A673 (cell line): ENCODE results near the gene TMEM88. TPM values are rescaled to one million over a fixed set of nuclear protein-coding genes. Genes with fewer than 3 reads are reported as not detected.

Experiments
- BruUV-seq: library from RNA; stranded (reverse); fragments of 400-500 nt; replicated peaks from 2 replicates; lab custom pipeline; 2021; lab: Mats Ljungman, UMichigan
- CTCF ChIA-PET: fragments of 300-600 bp; sonication (Branson Sonifier 250); formaldehyde crosslinking; loops from one replicate; lab custom pipeline; 2022; ENCODE audit warnings: antibody characterized with exemption; lab: Charles Lee
- POLR2A ChIA-PET: fragments of 300-600 bp; sonication (Branson Sonifier 250); formaldehyde crosslinking; loops from one replicate; lab custom pipeline; 2022; ENCODE audit warnings: antibody characterized with exemption; ENCODE audit not compliant: low non-redundant PET; lab: Charles Lee
- DNase-seq: peaks from one replicate; pipeline ENCODE4 v3.0.0-alpha.2; 2015; ENCODE audit warnings: low spot score
- H3K27ac ChIP-seq: fragments of 200-600 bp; sonication (generic); 2 replicates; pipeline ENCODE4 v1.5.1; 2016; ENCODE audit warnings: mixed run types, low read depth, mild to moderate bottlenecking, mixed read lengths, antibody characterized with exemption, low read length; ENCODE audit not compliant: poor library complexity, severe bottlenecking
- H3K27me3 ChIP-seq: fragments of 200-600 bp; sonication (generic); replicated peaks from 2 replicates; pipeline ENCODE4 v1.6.1; 2017; ENCODE audit warnings: mixed run types, low read depth, mild to moderate bottlenecking, mixed read lengths, antibody characterized with exemption, low read length; ENCODE audit not compliant: insufficient read depth, poor library complexity
- H3K36me3 ChIP-seq: fragments of 200-600 bp; sonication (generic); 2 replicates; pipeline ENCODE4 v1.6.1; 2016; ENCODE audit warnings: mixed run types, mild to moderate bottlenecking, mixed read lengths, antibody characterized with exemption, low read length; ENCODE audit not compliant: insufficient read depth, poor library complexity, severe bottlenecking
- H3K4me1 ChIP-seq: fragments of 200-600 bp; sonication (generic); 2 replicates; pipeline ENCODE4 v1.6.1; 2017; ENCODE audit warnings: mixed run types, mild to moderate bottlenecking, mixed read lengths, antibody characterized with exemption, low read length; ENCODE audit not compliant: insufficient read depth, poor library complexity, severe bottlenecking
- H3K4me3 ChIP-seq: fragments of 200-600 bp; sonication (generic); 2 replicates; pipeline ENCODE4 v1.5.1; 2016; ENCODE audit warnings: low read depth, mixed run types, mild to moderate bottlenecking, mixed read lengths, low read length; ENCODE audit not compliant: poor library complexity, severe bottlenecking
- H3K9me3 ChIP-seq: fragments of 200-600 bp; sonication (generic); 2 replicates; pipeline ENCODE4 v1.6.1; 2016; ENCODE audit warnings: mixed run types, low read depth, mild to moderate bottlenecking, mixed read lengths, antibody characterized with exemption, low read length; ENCODE audit not compliant: poor library complexity, severe bottlenecking
- EZH2 ChIP-seq: fragments of 200-600 bp; sonication (generic); IDR thresholded peaks from 2 replicates; pipeline ENCODE4 v1.6.1; 2017; ENCODE audit warnings: borderline replicate concordance, low read depth, mild to moderate bottlenecking, mixed read lengths, antibody characterized with exemption, low read length; ENCODE audit not compliant: poor library complexity, severe bottlenecking
- intact Hi-C: fragments of 100-400 bp; cut with micrococcal nuclease; formaldehyde crosslinking; loops from one replicate; pipeline ENCODE4 v1.10.0; 2022; ENCODE audit not compliant: unreplicated experiment
- total RNA-seq: library from RNA; stranded (reverse); gene quantifications from 2 replicates; pipeline ENCODE4 v1.2.3, GENCODE V29; 2021
- TF ChIP-seq, protein P1 (sequence below): fragments of 300-800, 200-600 bp; sonication (generic); conservative IDR thresholded peaks from 2 replicates; pipeline ENCODE4 v1.5.1; 2017; ENCODE audit warnings: low read depth, mild to moderate bottlenecking, antibody characterized with exemption, low read length, moderate library complexity, mixed read lengths

The TMEM88 gene
- total RNA-seq, 1 experiment from 2014 or later, result 1.7 TPM

DNA sequence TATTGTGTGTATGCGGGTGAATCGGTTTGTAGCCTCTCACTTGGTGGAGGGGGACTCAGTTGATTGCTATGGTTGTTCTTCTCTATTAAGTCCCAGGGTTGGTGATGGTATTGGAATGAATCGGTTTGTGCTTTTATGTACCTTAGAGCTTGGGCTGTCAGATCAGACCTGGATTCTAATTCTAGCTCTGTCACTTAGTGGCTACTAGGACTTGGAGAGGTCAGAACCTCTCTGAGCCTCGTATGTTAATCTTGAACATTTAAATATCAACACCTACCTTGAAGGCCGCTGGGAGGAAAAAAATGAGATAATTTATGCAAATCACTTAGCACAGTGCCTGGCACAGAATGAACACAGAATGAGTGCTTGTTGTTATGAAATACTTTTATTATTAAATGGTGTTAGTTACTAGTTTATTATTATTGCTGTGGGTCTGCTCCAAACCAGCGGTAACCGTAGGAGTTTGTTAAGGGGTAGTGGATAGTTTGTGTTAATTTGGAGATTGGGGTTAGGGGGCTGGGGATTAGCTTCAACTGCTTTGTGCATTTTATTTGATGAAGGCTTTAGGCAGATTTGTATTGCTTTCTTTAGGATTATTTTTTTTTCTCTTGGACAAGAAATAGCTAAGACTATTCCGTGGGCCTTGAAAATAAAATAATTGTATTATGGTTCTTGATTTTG, 17.3 kb upstream of the TMEM88 start:
- Histone ChIP-seq H3K27ac (peak overlapping the region; percentile 97), H3K4me3 (peak overlapping the region; percentile 75), H3K36me3 (peaks cover 2% of the 10 kb centered on the region), H3K9me3 (no peaks in the 10 kb centered on the region), H3K27me3 (no peaks in the 10 kb centered on the region), H3K4me1 (peaks cover 46% of the 10 kb centered on the region)
- no peak for DNase-seq
- ChIA-PET POLR2A (no interaction called here), CTCF (interaction anchor here (1.0 kb wide), 1 partner anchor 236 kb away, joined by 3 read pairs; no protein-coding TSS in a partner anchor)
- TF ChIP-seq, protein P1, sequence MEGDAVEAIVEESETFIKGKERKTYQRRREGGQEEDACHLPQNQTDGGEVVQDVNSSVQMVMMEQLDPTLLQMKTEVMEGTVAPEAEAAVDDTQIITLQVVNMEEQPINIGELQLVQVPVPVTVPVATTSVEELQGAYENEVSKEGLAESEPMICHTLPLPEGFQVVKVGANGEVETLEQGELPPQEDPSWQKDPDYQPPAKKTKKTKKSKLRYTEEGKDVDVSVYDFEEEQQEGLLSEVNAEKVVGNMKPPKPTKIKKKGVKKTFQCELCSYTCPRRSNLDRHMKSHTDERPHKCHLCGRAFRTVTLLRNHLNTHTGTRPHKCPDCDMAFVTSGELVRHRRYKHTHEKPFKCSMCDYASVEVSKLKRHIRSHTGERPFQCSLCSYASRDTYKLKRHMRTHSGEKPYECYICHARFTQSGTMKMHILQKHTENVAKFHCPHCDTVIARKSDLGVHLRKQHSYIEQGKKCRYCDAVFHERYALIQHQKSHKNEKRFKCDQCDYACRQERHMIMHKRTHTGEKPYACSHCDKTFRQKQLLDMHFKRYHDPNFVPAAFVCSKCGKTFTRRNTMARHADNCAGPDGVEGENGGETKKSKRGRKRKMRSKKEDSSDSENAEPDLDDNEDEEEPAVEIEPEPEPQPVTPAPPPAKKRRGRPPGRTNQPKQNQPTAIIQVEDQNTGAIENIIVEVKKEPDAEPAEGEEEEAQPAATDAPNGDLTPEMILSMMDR, result no peak
- TF ChIP-seq EZH2, result no peak
- BruUV-seq, result TSS peak; percentile 4
- intact Hi-C loops, result no loop called here

DNA sequence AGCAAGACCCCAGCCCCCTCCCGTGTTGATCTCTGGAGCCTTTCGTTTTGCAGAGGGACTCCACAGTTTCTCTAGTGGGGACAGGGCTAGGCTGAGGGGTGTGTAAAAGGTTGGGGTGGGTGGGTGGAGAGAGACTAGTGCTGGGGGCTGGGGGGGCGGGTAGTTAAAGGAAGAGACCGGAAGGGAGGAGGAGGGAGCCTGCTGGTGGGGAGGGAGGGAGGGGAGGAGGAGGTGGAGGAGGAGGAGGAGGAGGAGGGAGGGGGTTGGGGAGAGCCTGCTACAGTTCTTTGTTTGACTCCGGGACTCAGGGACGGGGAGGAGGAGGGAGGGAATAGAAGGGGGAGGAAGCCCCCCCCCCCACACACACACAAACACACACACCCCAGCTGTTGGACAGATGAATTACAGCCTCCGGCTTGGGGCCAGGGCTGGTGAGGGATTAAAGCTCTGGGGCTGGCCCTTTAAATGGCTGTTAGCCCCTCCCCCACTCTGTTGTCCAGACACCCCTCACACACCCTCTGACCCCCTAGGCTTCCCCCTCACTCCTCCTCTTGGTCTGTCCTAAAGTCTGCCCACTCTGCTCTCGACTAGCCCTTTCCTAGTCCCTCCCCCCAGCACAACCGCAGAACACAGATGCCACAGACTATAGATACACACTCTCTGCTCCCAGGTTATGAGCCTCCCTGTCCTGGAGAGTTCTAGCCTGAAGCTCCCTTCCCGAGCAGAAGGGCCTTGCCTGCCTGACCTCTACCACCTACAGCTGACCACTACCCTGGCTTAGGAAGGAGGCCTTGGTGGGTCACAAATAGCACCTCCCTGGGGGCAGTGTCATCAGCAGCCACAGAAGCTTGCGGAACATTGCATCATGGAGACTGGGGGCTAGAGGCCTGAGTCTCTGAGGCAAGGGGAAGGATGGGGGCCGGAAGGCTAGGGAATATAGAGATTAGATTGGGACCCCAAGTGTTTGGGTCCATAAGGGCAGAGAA, 16.5 kb upstream of the TMEM88 start:
- peak overlapping the region; percentile 97 for H3K27ac ChIP-seq
- POLR2A ChIA-PET, result no interaction called here
- H3K4me3 ChIP-seq, result peak overlapping the region; percentile 75
- CTCF ChIA-PET, result no interaction called here
- no peaks in the 10 kb centered on the region for H3K9me3 ChIP-seq
- peaks cover 40% of the 10 kb centered on the region for H3K4me1 ChIP-seq
- H3K36me3 ChIP-seq, result peaks cover 2% of the 10 kb centered on the region
- BruUV-seq, result TSS peak; percentile 20
- no peaks in the 10 kb centered on the region for H3K27me3 ChIP-seq
- intact Hi-C loops, result no loop called here
- peak; percentile 82 for DNase-seq
- TF ChIP-seq, protein P1, result no peak
- TF ChIP-seq EZH2, result no peak

DNA sequence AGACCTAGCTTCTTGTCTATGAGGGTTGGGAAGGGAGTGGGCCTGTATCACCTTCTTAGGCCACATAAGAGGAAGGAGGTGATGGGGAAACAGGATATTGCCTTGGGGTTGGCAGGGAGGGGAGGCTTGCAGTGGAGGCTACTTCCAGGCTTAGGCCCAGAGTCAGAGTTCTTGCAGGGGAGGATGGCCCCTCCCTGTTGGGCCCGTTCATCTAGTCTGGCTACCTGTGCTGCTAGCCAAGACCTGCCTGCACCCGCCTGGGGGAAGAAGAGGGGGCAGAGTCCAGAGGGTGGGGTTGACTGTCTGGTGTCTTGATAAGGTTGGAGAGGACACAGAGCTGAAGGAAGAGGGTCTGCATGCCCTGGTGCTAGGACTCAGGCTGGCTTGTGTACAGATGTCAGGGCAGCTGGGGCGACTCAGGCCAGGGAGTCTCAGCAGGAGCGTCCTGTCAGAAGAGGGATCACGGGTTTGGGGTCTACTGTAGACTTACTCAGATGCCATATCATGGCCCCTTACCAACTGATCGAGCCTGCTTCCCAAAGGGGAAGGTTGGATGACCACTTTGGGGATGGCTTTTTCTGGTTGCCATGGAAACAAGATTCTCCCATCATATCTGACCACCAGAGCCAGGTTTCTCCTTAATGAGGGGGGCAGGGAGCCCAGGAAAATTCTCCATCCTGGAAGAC, 15.5 kb upstream of the TMEM88 start:
- Histone ChIP-seq H3K27me3 (no peaks in the 10 kb centered on the region), H3K36me3 (peaks cover 2% of the 10 kb centered on the region), H3K9me3 (no peaks in the 10 kb centered on the region), H3K4me1 (peaks cover 38% of the 10 kb centered on the region), H3K27ac (peak overlapping the region; percentile 97), H3K4me3 (peak overlapping the region; percentile 37)
- DNase-seq, result no peak
- intact Hi-C loops, result no loop called here
- BruUV-seq, result no TSS peak
- CTCF ChIA-PET, result no interaction called here
- POLR2A ChIA-PET, result no interaction called here
- TF ChIP-seq, protein P1, result no peak
- TF ChIP-seq EZH2, result no peak
